HepG2 (cell line): ENCODE results near the gene SRF. TPM values are rescaled to one million over a fixed set of nuclear protein-coding genes. Genes with fewer than 3 reads are reported as not detected.

ENCODE experiments used
- ATAC-seq: fragments of 200-7000 bp; cut with Tn5 transposase; 3 replicates; pipeline ENCODE4 v1.9.1; 2020; ENCODE audit warnings: mild to moderate bottlenecking, moderate library complexity
- BruUV-seq: library from RNA; stranded (reverse); fragments of 400-500 nt; replicated peaks from 2 replicates; lab custom pipeline; 2021; lab: Mats Ljungman, UMichigan
- CTCF ChIA-PET: fragments of 300-600 bp; formaldehyde crosslinking; extraction: SDS; loops from one replicate; lab custom pipeline; 2021; ENCODE audit warnings: low total read pairs, inconsistent platforms, low intra/inter-chr PET ratio; lab: Yijun Ruan, JAX
- POLR2A ChIA-PET: fragments of 350-600 bp; sonication (Branson Sonifier 250); formaldehyde crosslinking; loops from one replicate; lab custom pipeline; 2020; ENCODE audit warnings: antibody characterized with exemption, inconsistent platforms; lab: Yijun Ruan, JAX
- DNase-seq: peaks from one replicate; pipeline ENCODE4 v3.0.0-alpha.2; 2015; ENCODE audit warnings: low spot score
- FAIRE-seq: peaks from 3 replicates; lab custom pipeline; 2011; peaks lifted over from hg19 to GRCh38; lab: Jason Lieb, UNC
- H2AFZ ChIP-seq: one replicate; pipeline ENCODE4 v1.6.1; 2011; ENCODE audit warnings: low read length, inconsistent platforms
- H3K27ac ChIP-seq: fragments of 300-600 bp; 3 replicates; pipeline ENCODE4 v1.8.0; 2011; ENCODE audit warnings: mixed run types, mild to moderate bottlenecking, mixed read lengths, low read length, inconsistent platforms; ENCODE audit not compliant: insufficient read depth; ENCODE audit errors: extremely low read length
- H3K27me3 ChIP-seq, 2 experiments: fragments of 200-600 bp in 1 of 2; 2 replicates in 1 of 2; 3 replicates in 1 of 2; pipeline versions ENCODE4 v1.6.0 to v1.8.0; 2011; ENCODE audit warnings: low read length in 2 of 2, mild to moderate bottlenecking in 2 of 2, moderate library complexity in 2 of 2, inconsistent platforms in 1 of 2; ENCODE audit not compliant: insufficient read depth in 2 of 2, control insufficient read depth in 1 of 2
- H3K36me3 ChIP-seq, 2 experiments: fragments of 200-600 bp in 1 of 2; replicated peaks in 1 of 2; 2 replicates in 1 of 2; 3 replicates in 1 of 2; pipeline versions ENCODE4 v1.5.1 to v1.8.0; 2011; ENCODE audit warnings: low read length in 2 of 2, inconsistent platforms in 1 of 2; ENCODE audit not compliant: insufficient read depth in 2 of 2, control insufficient read depth in 1 of 2
- H3K4me1 ChIP-seq: 2 replicates; pipeline ENCODE4 v1.5.1; 2012; ENCODE audit warnings: low read length, inconsistent platforms; ENCODE audit not compliant: insufficient read depth
- H3K4me2 ChIP-seq: 2 replicates; pipeline ENCODE4 v1.6.0; 2011; ENCODE audit warnings: low read depth, low read length, inconsistent platforms
- H3K4me3 ChIP-seq, 3 experiments: fragments of 200-600 bp in 1 of 3; sonication (generic), shearing (Covaris generic) in 1 of 3; replicated peaks in 1 of 3; 2 replicates each; pipeline ENCODE4 v1.5.1; 2011 to 2016; ENCODE audit warnings: low read length in 3 of 3, inconsistent platforms in 2 of 3, low read depth in 2 of 3, mild to moderate bottlenecking in 2 of 3, control low read depth in 1 of 3, mixed read lengths in 1 of 3; ENCODE audit not compliant: insufficient read depth in 1 of 3
- H3K79me2 ChIP-seq: one replicate; pipeline ENCODE4 v1.6.1; 2011; ENCODE audit warnings: low read length, inconsistent platforms; ENCODE audit not compliant: insufficient read depth
- H3K9ac ChIP-seq: 2 replicates; pipeline ENCODE4 v1.6.0; 2011; ENCODE audit warnings: mild to moderate bottlenecking, low read depth, low read length, inconsistent platforms; ENCODE audit not compliant: insufficient read depth
- H3K9me3 ChIP-seq: 2 replicates; pipeline ENCODE4 v1.5.1; 2012; ENCODE audit warnings: mild to moderate bottlenecking, low read length
- H4K20me1 ChIP-seq: 2 replicates; pipeline ENCODE4 v1.6.0; 2011; ENCODE audit warnings: inconsistent platforms, mild to moderate bottlenecking, low read length, moderate library complexity; ENCODE audit not compliant: insufficient read depth
- MTA1 ChIP-seq: sonication (generic); formaldehyde crosslinking; IDR thresholded peaks from 2 replicates; pipeline ENCODE4 v1.4.0; 2020; ENCODE audit warnings: missing genetic modification reagents, mild to moderate bottlenecking, borderline replicate concordance
- POLR2AphosphoS5 ChIP-seq: IDR thresholded peaks from 2 replicates; pipeline ENCODE4 v1.6.1; 2012; ENCODE audit warnings: low read depth, low read length
- SIX1 ChIP-seq: sonication (generic); formaldehyde crosslinking; IDR thresholded peaks from 2 replicates; pipeline ENCODE4 v1.4.0; 2020; ENCODE audit warnings: missing genetic modification reagents, borderline replicate concordance
- ZNF253 ChIP-seq: sonication (generic); formaldehyde crosslinking; IDR thresholded peaks from 2 replicates; pipeline ENCODE4 v1.8.0; 2022; ENCODE audit warnings: mild to moderate bottlenecking, missing genetic modification reagents, borderline replicate concordance
- ZNF3 ChIP-seq: IDR thresholded peaks from 2 replicates; pipeline ENCODE4 v1.7.0; 2017; ENCODE audit warnings: inconsistent platforms
- ZNF546 ChIP-seq: sonication (generic); formaldehyde crosslinking; conservative IDR thresholded peaks from 2 replicates; pipeline ENCODE4 v1.8.1; 2023; ENCODE audit warnings: mild to moderate bottlenecking, missing genetic modification reagents
- ZNF557 ChIP-seq: sonication (generic); formaldehyde crosslinking; IDR thresholded peaks from 2 replicates; pipeline ENCODE4 v1.4.0; 2020; ENCODE audit warnings: missing genetic modification reagents
- ZNF878 ChIP-seq: sonication (generic); formaldehyde crosslinking; IDR thresholded peaks from 2 replicates; pipeline ENCODE4 v1.8.1; 2023; ENCODE audit warnings: mild to moderate bottlenecking, missing genetic modification reagents, moderate library complexity
- WGBS: methylation state at CpG from one replicate; pipeline ENCODE4 v1.1.6; 2017; ENCODE audit warnings: low lambda C conversion rate; 5-methylcytosine and 5-hydroxymethylcytosine counted together
- in situ Hi-C: cut with HindIII; loops from 2 replicates; pipeline ENCODE4 v1.10.0; 2017; ENCODE audit warnings: low pct_unique_long_range_greater_than_20kb; ENCODE audit not compliant: extremely low pct_ligation_motif_present
- intact Hi-C: fragments of 100-400 bp; cut with micrococcal nuclease; formaldehyde crosslinking; loops from one replicate; pipeline ENCODE4 v1.10.0; 2022; ENCODE audit not compliant: unreplicated experiment
- polyA plus RNA-seq, 8 experiments: library from polyadenylated mRNA; depleted of rRNA in 3 of 8; stranded (reverse) in 7 of 8; unstranded in 1 of 8; fragments of >200 nt; fragmentation: Illumina TruSeq in 4 of 8; extraction: Trizol in 4 of 8; gene quantifications; 2 replicates each; pipeline versions ENCODE4 v1.2.1 to v1.2.3, GENCODE V29; 2011 to 2016; ENCODE audit warnings: low read depth in 4 of 8, missing spikeins in 1 of 8, mixed read lengths in 1 of 8; ENCODE audit not compliant: insufficient read depth in 1 of 8
- total RNA-seq, 5 experiments: library from RNA; depleted of rRNA; stranded (reverse); fragments of >200 nt; fragmentation: Illumina TruSeq; extraction: Trizol; gene quantifications; 2 replicates each; pipeline ENCODE4 v1.2.3, GENCODE V29; 2016; ENCODE audit warnings: low read depth in 1 of 5
- TF ChIP-seq, protein P1 (sequence below): sonication (generic); formaldehyde crosslinking; IDR thresholded peaks from 2 replicates; pipeline ENCODE4 v1.4.0; 2020; ENCODE audit warnings: mild to moderate bottlenecking, low read depth, missing genetic modification reagents
- TF ChIP-seq, protein P2 (sequence below): sonication (generic); formaldehyde crosslinking; IDR thresholded peaks from 2 replicates; pipeline ENCODE4 v1.4.0; 2020; ENCODE audit warnings: missing genetic modification reagents, mild to moderate bottlenecking, borderline replicate concordance
- TF ChIP-seq, protein P3 (sequence below): sonication (generic); formaldehyde crosslinking; IDR thresholded peaks from 2 replicates; pipeline ENCODE4 v1.4.0; 2020; ENCODE audit warnings: missing genetic modification reagents

The SRF gene
- total and polyA plus RNA-seq, 2 of the 13 experiments (the other 11 are each of a cell fraction or from before 2014, with no cell fraction given) = 25.5 to 44.1 TPM

DNA sequence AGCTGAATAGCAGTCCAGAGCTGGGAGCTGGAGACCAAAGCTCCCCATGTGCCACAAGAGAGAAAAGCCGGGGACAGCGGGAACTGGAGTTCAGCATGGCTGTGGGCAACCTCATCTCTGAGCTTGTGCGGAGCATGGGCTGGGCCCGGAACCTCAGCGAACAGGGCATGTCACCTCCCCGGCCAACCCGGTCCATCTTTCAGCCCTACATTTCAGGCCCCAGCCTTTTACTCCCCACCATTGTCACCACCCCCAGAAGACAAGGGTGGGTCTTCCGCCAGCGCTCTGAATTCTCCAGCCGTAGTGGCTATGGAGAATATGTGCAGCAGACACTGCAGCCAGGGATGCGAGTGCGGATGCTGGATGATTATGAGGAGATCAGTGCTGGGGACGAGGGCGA lies 14.9 kb downstream of the SRF start:
- H3K4me3 ChIP-seq = no peak overlapping the region
- DNase-seq (no peak), ATAC-seq (no peak), FAIRE-seq (no peak)
- H4K20me1 ChIP-seq = no peaks in the 10 kb centered on the region
- no peak overlapping the region for H3K27ac ChIP-seq
- H3K4me2 ChIP-seq = no peak overlapping the region
- 99% methylated on average over 14 of the region's 14 CpGs for WGBS
- H3K36me3 ChIP-seq = peaks cover 6 to 7% of the 10 kb centered on the region in 2 experiments; a peak in 3 of 5 replicates
- CTCF ChIA-PET = no interaction called here
- H3K79me2 ChIP-seq = no peaks in the 10 kb centered on the region
- no peak overlapping the region for H3K9ac ChIP-seq
- in situ Hi-C loops = no loop called here
- peaks cover 26% of the 10 kb centered on the region for H3K4me1 ChIP-seq
- TF ChIP-seq POLR2AphosphoS5 = no peak
- TF ChIP-seq, all 625 proteins: peak for 0
- Histone ChIP-seq H3K9me3 (no peaks in the 10 kb centered on the region), H2AFZ (no peak overlapping the region), H3K27me3 (no peaks in the 10 kb centered on the region; a peak in 1 of 5 replicates)
- intact Hi-C loops = no loop called here
- POLR2A ChIA-PET = no interaction called here
- BruUV-seq = no TSS peak

DNA sequence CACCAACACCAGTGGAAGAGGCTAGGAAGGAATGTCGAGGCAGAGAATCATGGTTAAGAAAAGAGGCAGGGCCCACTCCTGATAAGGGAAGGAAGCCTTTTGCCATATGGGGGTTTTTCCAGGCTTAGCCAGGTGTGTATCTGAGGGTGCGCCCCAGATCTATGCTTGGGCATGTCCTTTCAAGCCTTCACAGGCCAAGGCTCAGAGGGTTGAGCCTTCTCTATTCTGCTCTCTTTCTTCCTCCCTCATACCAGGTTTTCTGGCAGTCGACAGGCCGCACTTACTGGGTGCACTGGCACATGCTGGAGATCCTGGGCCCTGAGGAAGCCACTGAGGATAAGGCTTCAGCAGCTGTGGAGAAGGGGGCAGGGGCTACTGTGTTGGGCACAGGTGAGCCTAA lies 15.6 kb downstream of the SRF start:
- Histone ChIP-seq H3K36me3 (peaks cover 6 to 7% of the 10 kb centered on the region in 2 experiments; a peak in 3 of 5 replicates), H3K79me2 (no peaks in the 10 kb centered on the region), H3K4me3 (no peak overlapping the region), H3K9me3 (no peaks in the 10 kb centered on the region), H2AFZ (no peak overlapping the region), H4K20me1 (no peaks in the 10 kb centered on the region), H3K27me3 (no peaks in the 10 kb centered on the region; a peak in 1 of 5 replicates), H3K4me1 (peaks cover 19% of the 10 kb centered on the region), H3K4me2 (no peak overlapping the region), H3K27ac (no peak overlapping the region), H3K9ac (no peak overlapping the region)
- POLR2A ChIA-PET = no interaction called here
- CTCF ChIA-PET = no interaction called here
- DNase-seq = no peak
- ATAC-seq = no peak
- BruUV-seq = no TSS peak
- in situ Hi-C loops (no loop called here), intact Hi-C loops (no loop called here)
- no peak for FAIRE-seq
- WGBS = 92% methylated on average over 4 of the region's 4 CpGs
- TF ChIP-seq MTA1 (CRISPR knock-in tag) (no peak), ZNF253 (CRISPR knock-in tag) (no peak), SIX1 (CRISPR knock-in tag) (no peak), ZNF3 (CRISPR knock-in tag) (no peak), ZNF878 (CRISPR knock-in tag) (no peak), ZNF546 (CRISPR knock-in tag) (no peak), ZNF557 (no peak)
- TF ChIP-seq, protein P1, sequence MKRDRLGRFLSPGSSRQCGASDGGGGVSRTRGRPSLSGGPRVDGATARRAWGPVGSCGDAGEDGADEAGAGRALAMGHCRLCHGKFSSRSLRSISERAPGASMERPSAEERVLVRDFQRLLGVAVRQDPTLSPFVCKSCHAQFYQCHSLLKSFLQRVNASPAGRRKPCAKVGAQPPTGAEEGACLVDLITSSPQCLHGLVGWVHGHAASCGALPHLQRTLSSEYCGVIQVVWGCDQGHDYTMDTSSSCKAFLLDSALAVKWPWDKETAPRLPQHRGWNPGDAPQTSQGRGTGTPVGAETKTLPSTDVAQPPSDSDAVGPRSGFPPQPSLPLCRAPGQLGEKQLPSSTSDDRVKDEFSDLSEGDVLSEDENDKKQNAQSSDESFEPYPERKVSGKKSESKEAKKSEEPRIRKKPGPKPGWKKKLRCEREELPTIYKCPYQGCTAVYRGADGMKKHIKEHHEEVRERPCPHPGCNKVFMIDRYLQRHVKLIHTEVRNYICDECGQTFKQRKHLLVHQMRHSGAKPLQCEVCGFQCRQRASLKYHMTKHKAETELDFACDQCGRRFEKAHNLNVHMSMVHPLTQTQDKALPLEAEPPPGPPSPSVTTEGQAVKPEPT (CRISPR knock-in tag) = no peak
- TF ChIP-seq, protein P2, sequence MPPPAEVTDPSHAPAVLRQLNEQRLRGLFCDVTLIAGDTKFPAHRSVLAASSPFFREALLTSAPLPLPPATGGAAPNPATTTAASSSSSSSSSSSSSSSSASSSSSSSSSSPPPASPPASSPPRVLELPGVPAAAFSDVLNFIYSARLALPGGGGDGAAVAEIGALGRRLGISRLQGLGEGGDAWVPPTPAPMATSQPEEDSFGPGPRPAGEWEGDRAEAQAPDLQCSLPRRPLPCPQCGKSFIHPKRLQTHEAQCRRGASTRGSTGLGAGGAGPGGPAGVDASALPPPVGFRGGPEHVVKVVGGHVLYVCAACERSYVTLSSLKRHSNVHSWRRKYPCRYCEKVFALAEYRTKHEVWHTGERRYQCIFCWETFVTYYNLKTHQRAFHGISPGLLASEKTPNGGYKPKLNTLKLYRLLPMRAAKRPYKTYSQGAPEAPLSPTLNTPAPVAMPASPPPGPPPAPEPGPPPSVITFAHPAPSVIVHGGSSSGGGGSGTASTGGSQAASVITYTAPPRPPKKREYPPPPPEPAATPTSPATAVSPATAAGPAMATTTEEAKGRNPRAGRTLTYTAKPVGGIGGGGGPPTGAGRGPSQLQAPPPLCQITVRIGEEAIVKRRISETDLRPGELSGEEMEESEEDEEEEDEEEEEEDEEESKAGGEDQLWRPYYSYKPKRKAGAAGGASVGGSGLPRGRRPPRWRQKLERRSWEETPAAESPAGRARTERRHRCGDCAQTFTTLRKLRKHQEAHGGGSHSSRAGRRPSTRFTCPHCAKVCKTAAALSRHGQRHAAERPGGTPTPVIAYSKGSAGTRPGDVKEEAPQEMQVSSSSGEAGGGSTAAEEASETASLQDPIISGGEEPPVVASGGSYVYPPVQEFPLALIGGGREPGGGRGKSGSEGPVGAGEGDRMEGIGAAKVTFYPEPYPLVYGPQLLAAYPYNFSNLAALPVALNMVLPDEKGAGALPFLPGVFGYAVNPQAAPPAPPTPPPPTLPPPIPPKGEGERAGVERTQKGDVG (CRISPR knock-in tag) = no peak
- TF ChIP-seq, protein P3, sequence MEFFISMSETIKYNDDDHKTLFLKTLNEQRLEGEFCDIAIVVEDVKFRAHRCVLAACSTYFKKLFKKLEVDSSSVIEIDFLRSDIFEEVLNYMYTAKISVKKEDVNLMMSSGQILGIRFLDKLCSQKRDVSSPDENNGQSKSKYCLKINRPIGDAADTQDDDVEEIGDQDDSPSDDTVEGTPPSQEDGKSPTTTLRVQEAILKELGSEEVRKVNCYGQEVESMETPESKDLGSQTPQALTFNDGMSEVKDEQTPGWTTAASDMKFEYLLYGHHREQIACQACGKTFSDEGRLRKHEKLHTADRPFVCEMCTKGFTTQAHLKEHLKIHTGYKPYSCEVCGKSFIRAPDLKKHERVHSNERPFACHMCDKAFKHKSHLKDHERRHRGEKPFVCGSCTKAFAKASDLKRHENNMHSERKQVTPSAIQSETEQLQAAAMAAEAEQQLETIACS = no peak
